ENCODE results near the gene RAD51B.

The RAD51B gene

DNA sequence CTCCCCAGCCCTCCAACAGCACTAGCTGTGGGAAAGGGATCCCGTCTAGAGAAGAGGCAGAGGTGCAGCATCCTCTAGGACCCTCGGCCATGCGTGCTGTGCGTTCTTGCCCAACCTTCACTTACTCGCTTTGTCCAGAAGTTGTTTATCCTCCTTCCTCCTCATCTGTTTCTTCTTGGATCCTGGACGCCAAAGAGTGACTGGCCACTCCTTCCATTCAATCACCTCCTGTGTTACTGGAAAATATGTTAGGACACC is 832.8 kb downstream of the RAD51B start (continued):
- TF ChIP-seq MZF1 (tag by site-specific recombination; IDR thresholded peaks at IDR 0.05; ENCODE audit: borderline replicate concordance) (no peak), ZNF785 (tag by site-specific recombination; IDR thresholded peaks at IDR 0.05) (no peak)

DNA sequence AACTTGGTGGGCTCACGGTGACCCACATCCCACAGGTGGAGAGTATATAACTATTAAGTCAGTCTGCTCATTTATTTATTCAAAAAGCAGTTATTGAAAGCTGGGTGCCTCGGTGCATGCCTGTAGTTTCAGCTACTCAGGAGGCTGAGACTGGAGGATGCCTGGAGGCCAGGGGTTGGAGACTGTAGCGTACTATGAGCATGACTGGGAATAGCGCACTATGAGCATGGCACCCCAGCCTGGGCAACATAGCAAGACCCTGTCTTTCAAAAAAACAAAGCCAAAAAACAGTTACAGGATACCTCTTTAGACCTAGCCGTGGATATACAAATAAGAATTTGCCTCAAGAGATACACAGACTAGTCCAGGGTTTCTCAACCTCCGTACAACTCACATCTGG is 833.5 kb downstream of the RAD51B start:
- Histone ChIP-seq H3K9me3 (ENCODE audit: control insufficient read depth, insufficient read depth, low read depth, low read length) (no peaks in the 10 kb centered on the region), H3K27ac (ENCODE audit: extremely low read depth, low read depth, low read length) (no peak overlapping the region), H3K4me3 (ENCODE audit: low read depth, low read length) (no peak overlapping the region), H3K4me1 (ENCODE audit: control insufficient read depth, insufficient read depth, low read length) (no peaks in the 10 kb centered on the region), H3K36me3 (ENCODE audit: control insufficient read depth in 2 of 2, insufficient read depth in 1 of 2, low read length in 2 of 2) (no peaks in the 10 kb centered on the region)
- ChIA-PET POLR2A (no interaction called here), CTCF (no interaction called here)
- TF ChIP-seq TRIM28 (IDR thresholded peaks at IDR 0.05; ENCODE audit: borderline replicate concordance, low read length) (no peak), ZFP69B (tag by site-specific recombination; IDR thresholded peaks at IDR 0.05) (no peak), ZNF311 (tag by site-specific recombination; IDR thresholded peaks at IDR 0.05; ENCODE audit: borderline replicate concordance) (no peak), ZNF837 (tag by site-specific recombination; IDR thresholded peaks at IDR 0.05) (no peak), ZNF132 (tag by site-specific recombination; IDR thresholded peaks at IDR 0.05; ENCODE audit: borderline replicate concordance) (no peak), ZNF707 (tag by site-specific recombination; IDR thresholded peaks at IDR 0.05) (no peak), ZNF792 (tag by site-specific recombination; IDR thresholded peaks at IDR 0.05) (no peak), ZFP3 (tag by site-specific recombination; IDR thresholded peaks at IDR 0.05; ENCODE audit: low read depth) (no peak), ZNF37A (tag by site-specific recombination; IDR thresholded peaks at IDR 0.05) (no peak), REPIN1 (tag by site-specific recombination; IDR thresholded peaks at IDR 0.05; ENCODE audit: low read depth) (no peak), ZNF600 (tag by site-specific recombination; IDR thresholded peaks at IDR 0.05) (no peak), ZNF133 (tag by site-specific recombination; IDR thresholded peaks at IDR 0.05) (no peak), ZFP41 (tag by site-specific recombination; IDR thresholded peaks at IDR 0.05; ENCODE audit: borderline replicate concordance) (no peak), ZNF174 (tag by site-specific recombination; IDR thresholded peaks at IDR 0.05) (no peak), ZNF433 (tag by site-specific recombination; IDR thresholded peaks at IDR 0.05; ENCODE audit: low read depth) (no peak), ZNF623 (tag by site-specific recombination; IDR thresholded peaks at IDR 0.05) (no peak)
- TF ChIP-seq, protein P1, sequence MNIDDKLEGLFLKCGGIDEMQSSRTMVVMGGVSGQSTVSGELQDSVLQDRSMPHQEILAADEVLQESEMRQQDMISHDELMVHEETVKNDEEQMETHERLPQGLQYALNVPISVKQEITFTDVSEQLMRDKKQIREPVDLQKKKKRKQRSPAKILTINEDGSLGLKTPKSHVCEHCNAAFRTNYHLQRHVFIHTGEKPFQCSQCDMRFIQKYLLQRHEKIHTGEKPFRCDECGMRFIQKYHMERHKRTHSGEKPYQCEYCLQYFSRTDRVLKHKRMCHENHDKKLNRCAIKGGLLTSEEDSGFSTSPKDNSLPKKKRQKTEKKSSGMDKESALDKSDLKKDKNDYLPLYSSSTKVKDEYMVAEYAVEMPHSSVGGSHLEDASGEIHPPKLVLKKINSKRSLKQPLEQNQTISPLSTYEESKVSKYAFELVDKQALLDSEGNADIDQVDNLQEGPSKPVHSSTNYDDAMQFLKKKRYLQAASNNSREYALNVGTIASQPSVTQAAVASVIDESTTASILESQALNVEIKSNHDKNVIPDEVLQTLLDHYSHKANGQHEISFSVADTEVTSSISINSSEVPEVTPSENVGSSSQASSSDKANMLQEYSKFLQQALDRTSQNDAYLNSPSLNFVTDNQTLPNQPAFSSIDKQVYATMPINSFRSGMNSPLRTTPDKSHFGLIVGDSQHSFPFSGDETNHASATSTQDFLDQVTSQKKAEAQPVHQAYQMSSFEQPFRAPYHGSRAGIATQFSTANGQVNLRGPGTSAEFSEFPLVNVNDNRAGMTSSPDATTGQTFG (tag by site-specific recombination; IDR thresholded peaks at IDR 0.05; ENCODE audit: borderline replicate concordance): no peak
- TF ChIP-seq, protein P2, sequence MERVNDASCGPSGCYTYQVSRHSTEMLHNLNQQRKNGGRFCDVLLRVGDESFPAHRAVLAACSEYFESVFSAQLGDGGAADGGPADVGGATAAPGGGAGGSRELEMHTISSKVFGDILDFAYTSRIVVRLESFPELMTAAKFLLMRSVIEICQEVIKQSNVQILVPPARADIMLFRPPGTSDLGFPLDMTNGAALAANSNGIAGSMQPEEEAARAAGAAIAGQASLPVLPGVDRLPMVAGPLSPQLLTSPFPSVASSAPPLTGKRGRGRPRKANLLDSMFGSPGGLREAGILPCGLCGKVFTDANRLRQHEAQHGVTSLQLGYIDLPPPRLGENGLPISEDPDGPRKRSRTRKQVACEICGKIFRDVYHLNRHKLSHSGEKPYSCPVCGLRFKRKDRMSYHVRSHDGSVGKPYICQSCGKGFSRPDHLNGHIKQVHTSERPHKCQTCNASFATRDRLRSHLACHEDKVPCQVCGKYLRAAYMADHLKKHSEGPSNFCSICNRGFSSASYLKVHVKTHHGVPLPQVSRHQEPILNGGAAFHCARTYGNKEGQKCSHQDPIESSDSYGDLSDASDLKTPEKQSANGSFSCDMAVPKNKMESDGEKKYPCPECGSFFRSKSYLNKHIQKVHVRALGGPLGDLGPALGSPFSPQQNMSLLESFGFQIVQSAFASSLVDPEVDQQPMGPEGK (tag by site-specific recombination; IDR thresholded peaks at IDR 0.05): no peak
- TF ChIP-seq, protein P3, sequence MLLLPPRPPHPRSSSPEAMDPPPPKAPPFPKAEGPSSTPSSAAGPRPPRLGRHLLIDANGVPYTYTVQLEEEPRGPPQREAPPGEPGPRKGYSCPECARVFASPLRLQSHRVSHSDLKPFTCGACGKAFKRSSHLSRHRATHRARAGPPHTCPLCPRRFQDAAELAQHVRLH (tag by site-specific recombination; IDR thresholded peaks at IDR 0.05): no peak
- TF ChIP-seq, protein P4, sequence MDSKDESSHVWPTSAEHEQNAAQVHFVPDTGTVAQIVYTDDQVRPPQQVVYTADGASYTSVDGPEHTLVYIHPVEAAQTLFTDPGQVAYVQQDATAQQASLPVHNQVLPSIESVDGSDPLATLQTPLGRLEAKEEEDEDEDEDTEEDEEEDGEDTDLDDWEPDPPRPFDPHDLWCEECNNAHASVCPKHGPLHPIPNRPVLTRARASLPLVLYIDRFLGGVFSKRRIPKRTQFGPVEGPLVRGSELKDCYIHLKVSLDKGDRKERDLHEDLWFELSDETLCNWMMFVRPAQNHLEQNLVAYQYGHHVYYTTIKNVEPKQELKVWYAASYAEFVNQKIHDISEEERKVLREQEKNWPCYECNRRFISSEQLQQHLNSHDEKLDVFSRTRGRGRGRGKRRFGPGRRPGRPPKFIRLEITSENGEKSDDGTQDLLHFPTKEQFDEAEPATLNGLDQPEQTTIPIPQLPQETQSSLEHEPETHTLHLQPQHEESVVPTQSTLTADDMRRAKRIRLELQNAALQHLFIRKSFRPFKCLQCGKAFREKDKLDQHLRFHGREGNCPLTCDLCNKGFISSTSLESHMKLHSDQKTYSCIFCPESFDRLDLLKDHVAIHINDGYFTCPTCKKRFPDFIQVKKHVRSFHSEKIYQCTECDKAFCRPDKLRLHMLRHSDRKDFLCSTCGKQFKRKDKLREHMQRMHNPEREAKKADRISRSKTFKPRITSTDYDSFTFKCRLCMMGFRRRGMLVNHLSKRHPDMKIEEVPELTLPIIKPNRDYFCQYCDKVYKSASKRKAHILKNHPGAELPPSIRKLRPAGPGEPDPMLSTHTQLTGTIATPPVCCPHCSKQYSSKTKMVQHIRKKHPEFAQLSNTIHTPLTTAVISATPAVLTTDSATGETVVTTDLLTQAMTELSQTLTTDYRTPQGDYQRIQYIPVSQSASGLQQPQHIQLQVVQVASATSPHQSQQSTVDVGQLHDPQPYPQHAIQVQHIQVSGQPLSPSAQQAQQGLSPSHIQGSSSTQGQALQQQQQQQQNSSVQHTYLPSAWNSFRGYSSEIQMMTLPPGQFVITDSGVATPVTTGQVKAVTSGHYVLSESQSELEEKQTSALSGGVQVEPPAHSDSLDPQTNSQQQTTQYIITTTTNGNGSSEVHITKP (tag by site-specific recombination; IDR thresholded peaks at IDR 0.05): no peak

All from HEK293 (cell line).